DMS53 treated with DMSO at 0.1 percent for 48 hours (cell line): Measurements from ENCODE around the gene PTPRF.

Source experiments
- DNase-seq: peaks from one replicate; lab custom pipeline; 2025; ENCODE audit not compliant: unreplicated experiment; lab: John Stamatoyannopoulos, UW

The PTPRF gene

GRCh38 chr1:43576521-43576920 is 45.8 kb downstream of the PTPRF start:
- no peak for DNase-seq

- DNase-seq, result no peak
Observed at GRCh38 chr1:43577655-43578542, 47.2 kb downstream of the PTPRF start.

- DNase-seq, result no peak
Observed at GRCh38 chr1:43580039-43580438, 49.4 kb downstream of the PTPRF start.

GRCh38 chr1:43582162-43582566 is 51.5 kb downstream of the PTPRF start:
- DNase-seq, result peak; percentile 72

GRCh38 chr1:43583058-43583457 is 52.4 kb downstream of the PTPRF start:
- DNase-seq, result no peak

GRCh38 chr1:43584204-43584603 is 53.5 kb downstream of the PTPRF start:
- no peak for DNase-seq

GRCh38 chr1:43585557-43585956 is 54.9 kb downstream of the PTPRF start:
- no peak for DNase-seq

GRCh38 chr1:43586136-43586731 is 55.6 kb downstream of the PTPRF start:
- DNase-seq, result peak; percentile 28

- no peak for DNase-seq
Observed at GRCh38 chr1:43587001-43587400, 56.3 kb downstream of the PTPRF start.

- DNase-seq, result no peak
Observed at GRCh38 chr1:43587594-43587993, 56.9 kb downstream of the PTPRF start.

GRCh38 chr1:43588592-43588991 is 57.9 kb downstream of the PTPRF start:
- DNase-seq, result no peak

- DNase-seq, result no peak
Observed at GRCh38 chr1:43590388-43590925, 59.8 kb downstream of the PTPRF start.

GRCh38 chr1:43591181-43591580 is 60.5 kb downstream of the PTPRF start:
- DNase-seq, result no peak

GRCh38 chr1:43592051-43592665 is 61.5 kb downstream of the PTPRF start:
- DNase-seq, result no peak

- DNase-seq, result no peak
Observed at GRCh38 chr1:43592974-43593683, 62.4 kb downstream of the PTPRF start.

- DNase-seq, result no peak
Observed at GRCh38 chr1:43596579-43596978, 65.9 kb downstream of the PTPRF start.

GRCh38 chr1:43597028-43597427 is 66.3 kb downstream of the PTPRF start:
- DNase-seq, result no peak

- DNase-seq, result no peak
Observed at GRCh38 chr1:43597721-43598120, 67.0 kb downstream of the PTPRF start.

- no peak for DNase-seq
Observed at GRCh38 chr1:43598622-43599021, 67.9 kb downstream of the PTPRF start.

GRCh38 chr1:43600033-43601020 is 69.6 kb downstream of the PTPRF start:
- no peak for DNase-seq
